Measurements from ENCODE around the gene PIH1D1.

DNA sequence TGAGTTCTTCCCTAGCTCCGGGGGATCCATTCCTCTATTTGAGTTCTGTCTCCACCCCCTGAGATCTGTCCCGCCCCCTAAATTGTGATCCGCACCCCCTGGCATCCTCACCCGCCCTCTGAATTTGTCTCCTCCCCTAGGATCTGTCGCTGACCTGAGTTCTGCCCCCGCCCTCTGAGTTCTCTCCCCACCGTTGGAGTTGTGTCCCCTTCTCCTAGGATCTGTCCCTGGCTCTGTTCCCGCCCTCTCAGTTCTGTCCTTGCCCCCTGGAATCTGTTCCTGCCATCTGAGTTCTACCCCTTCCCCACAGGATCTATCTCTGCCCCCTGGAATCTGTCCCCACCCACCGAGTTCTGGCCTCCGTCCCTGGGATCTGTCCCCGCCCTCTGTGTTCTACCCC lies 9.3 kb downstream of the PIH1D1 start:
- no peak for TF ChIP-seq EZH2 (IDR thresholded peaks at IDR 0.05)
- TF ChIP-seq, protein P1, sequence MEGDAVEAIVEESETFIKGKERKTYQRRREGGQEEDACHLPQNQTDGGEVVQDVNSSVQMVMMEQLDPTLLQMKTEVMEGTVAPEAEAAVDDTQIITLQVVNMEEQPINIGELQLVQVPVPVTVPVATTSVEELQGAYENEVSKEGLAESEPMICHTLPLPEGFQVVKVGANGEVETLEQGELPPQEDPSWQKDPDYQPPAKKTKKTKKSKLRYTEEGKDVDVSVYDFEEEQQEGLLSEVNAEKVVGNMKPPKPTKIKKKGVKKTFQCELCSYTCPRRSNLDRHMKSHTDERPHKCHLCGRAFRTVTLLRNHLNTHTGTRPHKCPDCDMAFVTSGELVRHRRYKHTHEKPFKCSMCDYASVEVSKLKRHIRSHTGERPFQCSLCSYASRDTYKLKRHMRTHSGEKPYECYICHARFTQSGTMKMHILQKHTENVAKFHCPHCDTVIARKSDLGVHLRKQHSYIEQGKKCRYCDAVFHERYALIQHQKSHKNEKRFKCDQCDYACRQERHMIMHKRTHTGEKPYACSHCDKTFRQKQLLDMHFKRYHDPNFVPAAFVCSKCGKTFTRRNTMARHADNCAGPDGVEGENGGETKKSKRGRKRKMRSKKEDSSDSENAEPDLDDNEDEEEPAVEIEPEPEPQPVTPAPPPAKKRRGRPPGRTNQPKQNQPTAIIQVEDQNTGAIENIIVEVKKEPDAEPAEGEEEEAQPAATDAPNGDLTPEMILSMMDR (IDR thresholded peaks at IDR 0.05) = no peak
